Gastrocnemius medialis (tissue), 4 donors: ENCODE data around the gene HAO1.

ENCODE experiments used
- POLR2A ChIP-seq, 2 donors: fragments of 450-650 bp; IDR thresholded peaks; one replicate each; pipeline ENCODE4 v1.6.1; 2017; ENCODE audit warnings: antibody characterized with exemption in 2 of 2, mild to moderate bottlenecking in 2 of 2, moderate library complexity in 2 of 2
- TF ChIP-seq, protein P1 (sequence below), 5 experiments: fragments of 450-650 bp in 3 of 5; fragments of 200-600 bp in 2 of 5; sonication (generic) in 2 of 5; IDR thresholded peaks in 4 of 5; conservative IDR thresholded peaks in 1 of 5; 1 replicate in 4 of 5; 2 replicates in 1 of 5; pipeline ENCODE4 v1.5.1; 2016 to 2019; ENCODE audit warnings: antibody characterized with exemption in 5 of 5, mild to moderate bottlenecking in 3 of 5, moderate library complexity in 3 of 5

DNA sequence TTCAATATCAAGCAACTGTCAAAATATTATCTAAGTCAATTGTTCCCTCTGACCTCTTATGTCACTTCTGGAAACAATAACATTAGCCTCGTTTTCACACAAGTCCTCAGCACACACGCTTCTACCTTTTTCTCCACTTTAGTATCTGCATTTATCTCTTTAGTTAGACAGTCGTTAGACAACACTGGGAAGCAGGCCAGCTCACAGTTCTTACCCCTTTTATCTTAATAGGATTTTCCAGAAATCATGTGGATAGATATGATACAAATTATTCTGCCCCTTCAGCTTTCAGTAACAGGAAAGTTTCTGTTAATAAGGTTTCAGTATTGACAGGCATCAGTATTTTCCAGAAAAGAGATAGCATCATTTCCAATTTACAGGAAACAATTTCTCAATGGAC, 25.9 kb upstream of the HAO1 start:
- TF ChIP-seq, protein P1, sequence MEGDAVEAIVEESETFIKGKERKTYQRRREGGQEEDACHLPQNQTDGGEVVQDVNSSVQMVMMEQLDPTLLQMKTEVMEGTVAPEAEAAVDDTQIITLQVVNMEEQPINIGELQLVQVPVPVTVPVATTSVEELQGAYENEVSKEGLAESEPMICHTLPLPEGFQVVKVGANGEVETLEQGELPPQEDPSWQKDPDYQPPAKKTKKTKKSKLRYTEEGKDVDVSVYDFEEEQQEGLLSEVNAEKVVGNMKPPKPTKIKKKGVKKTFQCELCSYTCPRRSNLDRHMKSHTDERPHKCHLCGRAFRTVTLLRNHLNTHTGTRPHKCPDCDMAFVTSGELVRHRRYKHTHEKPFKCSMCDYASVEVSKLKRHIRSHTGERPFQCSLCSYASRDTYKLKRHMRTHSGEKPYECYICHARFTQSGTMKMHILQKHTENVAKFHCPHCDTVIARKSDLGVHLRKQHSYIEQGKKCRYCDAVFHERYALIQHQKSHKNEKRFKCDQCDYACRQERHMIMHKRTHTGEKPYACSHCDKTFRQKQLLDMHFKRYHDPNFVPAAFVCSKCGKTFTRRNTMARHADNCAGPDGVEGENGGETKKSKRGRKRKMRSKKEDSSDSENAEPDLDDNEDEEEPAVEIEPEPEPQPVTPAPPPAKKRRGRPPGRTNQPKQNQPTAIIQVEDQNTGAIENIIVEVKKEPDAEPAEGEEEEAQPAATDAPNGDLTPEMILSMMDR (IDR thresholded peaks at IDR 0.05 in 4 of 5, conservative IDR thresholded peaks at IDR 0.05 in 1 of 5) = no peak
- TF ChIP-seq POLR2A (IDR thresholded peaks at IDR 0.05) = no peak
